Gastrocnemius medialis (tissue), 4 donors: ENCODE data around the gene POFUT1.

Source experiments
- CTCF ChIP-seq, 5 experiments: fragments of 450-650 bp in 3 of 5; fragments of 200-600 bp in 2 of 5; sonication (generic) in 2 of 5; IDR thresholded peaks in 4 of 5; conservative IDR thresholded peaks in 1 of 5; 1 replicate in 4 of 5; 2 replicates in 1 of 5; pipeline ENCODE4 v1.5.1; 2016 to 2019; ENCODE audit warnings: antibody characterized with exemption in 5 of 5, mild to moderate bottlenecking in 3 of 5, moderate library complexity in 3 of 5
- POLR2A ChIP-seq, 2 donors: fragments of 450-650 bp; IDR thresholded peaks; one replicate each; pipeline ENCODE4 v1.6.1; 2017; ENCODE audit warnings: antibody characterized with exemption in 2 of 2, mild to moderate bottlenecking in 2 of 2, moderate library complexity in 2 of 2

GRCh38 chr20:32205843-32206759, 1.6 kb upstream of the POFUT1 start:
- TF ChIP-seq CTCF (IDR thresholded peaks at IDR 0.05 in 4 of 5, conservative IDR thresholded peaks at IDR 0.05 in 1 of 5) = no peak
- no peak for TF ChIP-seq POLR2A (IDR thresholded peaks at IDR 0.05)
